ENCODE measurements around the gene NFE2L3. TPM values are rescaled to one million over a fixed set of nuclear protein-coding genes. Genes with fewer than 3 reads are reported as not detected.
"Not testable (repeated sequence)": the region's sequence is repeated elsewhere in the genome, so short reads cannot be mapped to it uniquely, and the experiment has no call there.

Gene NFE2L3
- total RNA-seq, 1 experiment from 2014 or later: 108 TPM

- H3K36me3 Mint-ChIP-seq (ENCODE audit: insufficient read depth, unreplicated experiment): no peaks in the 10 kb centered on the region
- no peak for TF ChIP-seq CTCF (IDR thresholded peaks at IDR 0.05; ENCODE audit: unreplicated experiment)
- H3K4me3 Mint-ChIP-seq (ENCODE audit: low read depth, unreplicated experiment): no peak overlapping the region
- intact Hi-C loops (cut with micrococcal nuclease; ENCODE audit: unreplicated experiment): no loop called here
- no peak overlapping the region for H3K27ac Mint-ChIP-seq (ENCODE audit: unreplicated experiment)
- H3K27me3 Mint-ChIP-seq (ENCODE audit: unreplicated experiment): peaks cover 26% of the 10 kb centered on the region
- no peaks in the 10 kb centered on the region for H3K9me3 Mint-ChIP-seq (ENCODE audit: low read depth, unreplicated experiment)
- CTCF ChIA-PET: no interaction called here
- no peaks in the 10 kb centered on the region for H3K4me1 Mint-ChIP-seq (ENCODE audit: low read depth, unreplicated experiment)
- BruUV-seq (replicated peaks): no TSS peak
- DNase-seq: no peak
These were observed 34.0 kb upstream of the NFE2L3 start for GRCh38 chr7:26117970-26118369.

GRCh38 chr7:26122745-26123144 lies 29.3 kb upstream of the NFE2L3 start:
- Mint-ChIP-seq H3K27ac (ENCODE audit: unreplicated experiment) (no peak overlapping the region), H3K27me3 (ENCODE audit: unreplicated experiment) (peaks cover 36% of the 10 kb centered on the region), H3K9me3 (ENCODE audit: low read depth, unreplicated experiment) (peaks cover 5% of the 10 kb centered on the region), H3K4me1 (ENCODE audit: low read depth, unreplicated experiment) (peaks cover 14% of the 10 kb centered on the region), H3K4me3 (ENCODE audit: low read depth, unreplicated experiment) (no peak overlapping the region), H3K36me3 (ENCODE audit: insufficient read depth, unreplicated experiment) (no peaks in the 10 kb centered on the region)
- intact Hi-C loops (cut with micrococcal nuclease; ENCODE audit: unreplicated experiment): no loop called here
- CTCF ChIA-PET: no interaction called here
- no TSS peak for BruUV-seq (replicated peaks)
- DNase-seq: no peak
- no peak for TF ChIP-seq CTCF (IDR thresholded peaks at IDR 0.05; ENCODE audit: unreplicated experiment)

- H3K27me3 Mint-ChIP-seq (ENCODE audit: unreplicated experiment): peaks cover 38% of the 10 kb centered on the region
- H3K27ac Mint-ChIP-seq (ENCODE audit: unreplicated experiment); DNase-seq; BruUV-seq (replicated peaks); H3K36me3 Mint-ChIP-seq (ENCODE audit: insufficient read depth, unreplicated experiment); H3K4me3 Mint-ChIP-seq (ENCODE audit: low read depth, unreplicated experiment); H3K9me3 Mint-ChIP-seq (ENCODE audit: low read depth, unreplicated experiment); intact Hi-C loops (cut with micrococcal nuclease; ENCODE audit: unreplicated experiment): not testable (repeated sequence)
- H3K4me1 Mint-ChIP-seq (ENCODE audit: low read depth, unreplicated experiment): peaks cover 14% of the 10 kb centered on the region
- CTCF ChIA-PET: interaction anchor here (0.7 kb wide), 2 partner anchors 9 to 25 kb away, joined by 3 read pairs; no protein-coding TSS in a partner anchor
These were observed 27.2 kb upstream of the NFE2L3 start for GRCh38 chr7:26124775-26125174.

GRCh38 chr7:26127411-26127810 lies 24.6 kb upstream of the NFE2L3 start:
- Mint-ChIP-seq H3K4me1 (ENCODE audit: low read depth, unreplicated experiment) (peaks cover 14% of the 10 kb centered on the region), H3K27me3 (ENCODE audit: unreplicated experiment) (peaks cover 56% of the 10 kb centered on the region), H3K27ac (ENCODE audit: unreplicated experiment) (no peak overlapping the region), H3K36me3 (ENCODE audit: insufficient read depth, unreplicated experiment) (no peaks in the 10 kb centered on the region), H3K9me3 (ENCODE audit: low read depth, unreplicated experiment) (peaks cover 5% of the 10 kb centered on the region), H3K4me3 (ENCODE audit: low read depth, unreplicated experiment) (no peak overlapping the region)
- no peak for TF ChIP-seq CTCF (IDR thresholded peaks at IDR 0.05; ENCODE audit: unreplicated experiment)
- CTCF ChIA-PET: interaction anchor here (0.6 kb wide), 1 partner anchor 25 kb away, joined by 4 read pairs; the partner anchor contains the start of gene NFE2L3
- no peak for DNase-seq
- BruUV-seq (replicated peaks): no TSS peak
- intact Hi-C loops (cut with micrococcal nuclease; ENCODE audit: unreplicated experiment): no loop called here

- intact Hi-C loops (cut with micrococcal nuclease; ENCODE audit: unreplicated experiment): no loop called here
- CTCF ChIA-PET: no interaction called here
- no TSS peak for BruUV-seq (replicated peaks)
- Mint-ChIP-seq H3K4me3 (ENCODE audit: low read depth, unreplicated experiment) (no peak overlapping the region), H3K27ac (ENCODE audit: unreplicated experiment) (no peak overlapping the region), H3K27me3 (ENCODE audit: unreplicated experiment) (peaks cover 40% of the 10 kb centered on the region), H3K9me3 (ENCODE audit: low read depth, unreplicated experiment) (no peaks in the 10 kb centered on the region), H3K4me1 (ENCODE audit: low read depth, unreplicated experiment) (peaks cover 7% of the 10 kb centered on the region), H3K36me3 (ENCODE audit: insufficient read depth, unreplicated experiment) (no peaks in the 10 kb centered on the region)
- TF ChIP-seq CTCF (IDR thresholded peaks at IDR 0.05; ENCODE audit: unreplicated experiment): no peak
- no peak for DNase-seq
These were observed 20.9 kb upstream of the NFE2L3 start for GRCh38 chr7:26131056-26131589.

All from Calu3 (cell line).